Caco-2 (cell line): ENCODE measurements around the gene TRIO. TPM values are rescaled to one million over a fixed set of nuclear protein-coding genes. Genes with fewer than 3 reads are reported as not detected.

ENCODE experiments used
- BruUV-seq: library from RNA; stranded (reverse); fragments of 400-500 nt; replicated peaks from 2 replicates; lab custom pipeline; 2021; lab: Mats Ljungman, UMichigan
- CTCF ChIA-PET: fragments of 300-600 bp; sonication (Branson Sonifier 250); formaldehyde crosslinking; loops from one replicate; lab custom pipeline; 2022; ENCODE audit warnings: antibody characterized with exemption; lab: Charles Lee
- POLR2A ChIA-PET: fragments of 300-600 bp; sonication (Branson Sonifier 250); formaldehyde crosslinking; loops from one replicate; lab custom pipeline; 2022; ENCODE audit warnings: antibody characterized with exemption; lab: Charles Lee
- DNase-seq, 2 experiments: peaks; one replicate each; pipeline versions ENCODE4 v3.0.0 to v3.0.0-alpha.2; 2020 to 2022
- H3K27me3 ChIP-seq: replicated peaks from 2 replicates; pipeline ENCODE4 v1.6.0; 2011; ENCODE audit warnings: low read length; ENCODE audit not compliant: control insufficient read depth, insufficient read depth
- H3K36me3 ChIP-seq: 2 replicates; pipeline ENCODE4 v1.5.1; 2011; ENCODE audit warnings: low read length; ENCODE audit not compliant: control insufficient read depth, insufficient read depth
- H3K4me1 ChIP-seq: fragments of 250-450 bp; sonication (Bioruptor Pico); 2 replicates; pipeline ENCODE4 v1.5.1; 2020; ENCODE audit warnings: mild to moderate bottlenecking
- H3K4me3 ChIP-seq: 2 replicates; pipeline ENCODE4 v1.5.1; 2011; ENCODE audit warnings: low read depth, mild to moderate bottlenecking, control low read depth, low read length
- H3K9me3 ChIP-seq: fragments of 250-450 bp; sonication (Bioruptor Pico); 2 replicates; pipeline ENCODE4 v1.5.1; 2020; ENCODE audit warnings: mild to moderate bottlenecking, moderate library complexity
- H3K27ac Mint-ChIP-seq: one replicate; pipeline ENCODE4 v1.8.0; 2022; ENCODE audit warnings: mixed read lengths; ENCODE audit not compliant: unreplicated experiment
- H3K27me3 Mint-ChIP-seq: one replicate; pipeline ENCODE4 v1.8.0; 2022; ENCODE audit warnings: mixed read lengths; ENCODE audit not compliant: insufficient read depth, unreplicated experiment
- H3K36me3 Mint-ChIP-seq: one replicate; pipeline ENCODE4 v1.8.0; 2022; ENCODE audit warnings: mild to moderate bottlenecking, mixed read lengths; ENCODE audit not compliant: insufficient read depth, unreplicated experiment
- H3K4me1 Mint-ChIP-seq: one replicate; pipeline ENCODE4 v1.8.0; 2022; ENCODE audit warnings: low read depth, mixed read lengths; ENCODE audit not compliant: unreplicated experiment
- H3K4me3 Mint-ChIP-seq: one replicate; pipeline ENCODE4 v1.8.0; 2022; ENCODE audit warnings: mild to moderate bottlenecking, moderate library complexity, mixed read lengths; ENCODE audit not compliant: unreplicated experiment
- H3K9me3 Mint-ChIP-seq: one replicate; pipeline ENCODE4 v1.8.0; 2022; ENCODE audit warnings: mixed read lengths; ENCODE audit not compliant: unreplicated experiment
- CTCF ChIP-seq, 2 experiments: fragments of 200-600 bp in 1 of 2; IDR thresholded peaks; 1 replicate in 1 of 2; 2 replicates in 1 of 2; pipeline versions ENCODE4 v1.5.1 to v1.8.0; 2011 to 2022; ENCODE audit warnings: antibody characterized with exemption in 1 of 2, control low read depth in 1 of 2, inconsistent platforms in 1 of 2, low read depth in 1 of 2, low read length in 1 of 2, mild to moderate bottlenecking in 1 of 2, moderate library complexity in 1 of 2; ENCODE audit not compliant: insufficient read depth in 1 of 2, severe bottlenecking in 1 of 2, unreplicated experiment in 1 of 2
- intact Hi-C: fragments of 100-400 bp; cut with micrococcal nuclease; formaldehyde crosslinking; loops from one replicate; pipeline ENCODE4 v1.10.0; 2022; ENCODE audit not compliant: unreplicated experiment
- total RNA-seq: library from RNA; stranded (reverse); gene quantifications from 2 replicates; pipeline ENCODE4 v1.2.3, GENCODE V29; 2022

Gene TRIO
- total RNA-seq, 1 experiment from 2014 or later: 92.0 TPM

GRCh38 chr5:14184082-14184481, 40.9 kb downstream of the TRIO start:
- ChIA-PET POLR2A (no interaction called here), CTCF (no interaction called here)
- no peaks in the 10 kb centered on the region for H3K27me3 Mint-ChIP-seq
- H3K9me3 ChIP-seq: no peaks in the 10 kb centered on the region
- H3K36me3 Mint-ChIP-seq: no peaks in the 10 kb centered on the region
- no peak overlapping the region for H3K4me3 Mint-ChIP-seq
- intact Hi-C loops: no loop called here
- TF ChIP-seq CTCF (IDR thresholded peaks at IDR 0.05; ENCODE audit: insufficient read depth in 1 of 2, low read depth in 1 of 2, low read length in 1 of 2, severe bottlenecking in 1 of 2, unreplicated experiment in 1 of 2): no peak
- no peak overlapping the region for H3K4me3 ChIP-seq
- no peak overlapping the region for H3K27ac Mint-ChIP-seq
- peaks cover 6% of the 10 kb centered on the region for H3K4me1 Mint-ChIP-seq
- H3K27me3 ChIP-seq: no peaks in the 10 kb centered on the region
- peaks cover 12% of the 10 kb centered on the region for H3K4me1 ChIP-seq
- no TSS peak for BruUV-seq
- H3K9me3 Mint-ChIP-seq: no peaks in the 10 kb centered on the region
- H3K36me3 ChIP-seq: no peaks in the 10 kb centered on the region
- DNase-seq: no peak

GRCh38 chr5:14184725-14185124, 41.6 kb downstream of the TRIO start:
- Mint-ChIP-seq H3K9me3 (no peaks in the 10 kb centered on the region), H3K4me1 (peaks cover 7% of the 10 kb centered on the region), H3K27ac (no peak overlapping the region), H3K4me3 (no peak overlapping the region), H3K27me3 (no peaks in the 10 kb centered on the region), H3K36me3 (no peaks in the 10 kb centered on the region)
- intact Hi-C loops: no loop called here
- BruUV-seq: no TSS peak
- no peaks in the 10 kb centered on the region for H3K9me3 ChIP-seq
- H3K27me3 ChIP-seq: no peaks in the 10 kb centered on the region
- H3K4me1 ChIP-seq: peaks cover 12% of the 10 kb centered on the region
- no peak for DNase-seq
- ChIA-PET CTCF (no interaction called here), POLR2A (interaction anchor here (0.6 kb wide), 1 partner anchor 31 kb away, joined by 4 read pairs; no protein-coding TSS in a partner anchor)
- H3K4me3 ChIP-seq: no peak overlapping the region
- TF ChIP-seq CTCF (IDR thresholded peaks at IDR 0.05; ENCODE audit: insufficient read depth in 1 of 2, low read depth in 1 of 2, low read length in 1 of 2, severe bottlenecking in 1 of 2, unreplicated experiment in 1 of 2): no peak
- no peaks in the 10 kb centered on the region for H3K36me3 ChIP-seq

GRCh38 chr5:14185326-14186058, 42.4 kb downstream of the TRIO start:
- H3K4me3 Mint-ChIP-seq: no peak overlapping the region
- no peaks in the 10 kb centered on the region for H3K27me3 ChIP-seq
- POLR2A ChIA-PET: interaction anchor here (0.6 kb wide), 1 partner anchor 30 kb away, joined by 4 read pairs; no protein-coding TSS in a partner anchor
- intact Hi-C loops: no loop called here
- no peak for DNase-seq
- no peak for TF ChIP-seq CTCF (IDR thresholded peaks at IDR 0.05; ENCODE audit: insufficient read depth in 1 of 2, low read depth in 1 of 2, low read length in 1 of 2, severe bottlenecking in 1 of 2, unreplicated experiment in 1 of 2)
- no peaks in the 10 kb centered on the region for H3K9me3 Mint-ChIP-seq
- H3K4me1 Mint-ChIP-seq: peaks cover 15% of the 10 kb centered on the region
- CTCF ChIA-PET: no interaction called here
- H3K36me3 Mint-ChIP-seq: no peaks in the 10 kb centered on the region
- no TSS peak for BruUV-seq
- H3K36me3 ChIP-seq: no peaks in the 10 kb centered on the region
- peaks cover 12% of the 10 kb centered on the region; the same call in 1 of the 2 replicates for H3K4me1 ChIP-seq
- H3K27ac Mint-ChIP-seq: no peak overlapping the region
- H3K9me3 ChIP-seq: no peaks in the 10 kb centered on the region
- no peak overlapping the region for H3K4me3 ChIP-seq
- no peaks in the 10 kb centered on the region for H3K27me3 Mint-ChIP-seq
